HFF-Myc (cell line): ENCODE results near the gene GTPBP4.
"Not testable (repeated sequence)": the region's sequence is repeated elsewhere in the genome, so short reads cannot be mapped to it uniquely, and the experiment has no call there.

Experiments used
- DNase-seq: peaks from one replicate; pipeline ENCODE4 v3.0.0-alpha.2; 2011; ENCODE audit warnings: low read depth; ENCODE audit errors: extremely low read depth
- H3K4me3 ChIP-seq: replicated peaks from 2 replicates; pipeline ENCODE4 v1.5.1; 2011; ENCODE audit warnings: low read depth, mild to moderate bottlenecking, control low read depth, low read length
- CTCF ChIP-seq: IDR thresholded peaks from 2 replicates; pipeline ENCODE4 v1.5.1; 2012; ENCODE audit warnings: mild to moderate bottlenecking, low read depth, low read length, control low read depth; ENCODE audit errors: missing control alignments

The GTPBP4 gene

GRCh38 chr10:1009071-1009494, 20.8 kb downstream of the GTPBP4 start:
- DNase-seq = no peak
- no peak overlapping the region for H3K4me3 ChIP-seq

DNA sequence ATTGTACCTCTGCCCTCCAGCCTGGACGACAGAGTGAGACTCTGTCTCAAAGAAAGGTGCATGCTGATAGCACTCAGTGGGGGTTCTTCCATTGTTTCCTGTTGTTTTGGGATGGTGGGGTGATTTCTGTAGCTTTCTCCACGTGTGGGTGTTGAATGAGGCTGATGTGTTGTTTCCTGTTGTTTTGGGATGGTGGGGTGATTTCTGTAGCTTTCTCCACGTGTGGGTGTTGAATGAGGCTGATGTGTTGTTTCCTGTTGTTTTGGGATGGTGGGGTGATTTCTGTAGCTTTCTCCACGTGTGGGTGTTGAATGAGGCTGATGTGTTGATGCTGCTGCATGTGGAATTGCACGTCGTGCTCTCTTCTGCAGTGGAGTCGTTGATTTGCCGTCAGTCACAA, 21.7 kb downstream of the GTPBP4 start:
- DNase-seq, H3K4me3 ChIP-seq: not testable (repeated sequence)

More at GRCh38 chr10:1009071-1009494, 20.8 kb downstream of the GTPBP4 start:
- TF ChIP-seq CTCF = no peak

DNA sequence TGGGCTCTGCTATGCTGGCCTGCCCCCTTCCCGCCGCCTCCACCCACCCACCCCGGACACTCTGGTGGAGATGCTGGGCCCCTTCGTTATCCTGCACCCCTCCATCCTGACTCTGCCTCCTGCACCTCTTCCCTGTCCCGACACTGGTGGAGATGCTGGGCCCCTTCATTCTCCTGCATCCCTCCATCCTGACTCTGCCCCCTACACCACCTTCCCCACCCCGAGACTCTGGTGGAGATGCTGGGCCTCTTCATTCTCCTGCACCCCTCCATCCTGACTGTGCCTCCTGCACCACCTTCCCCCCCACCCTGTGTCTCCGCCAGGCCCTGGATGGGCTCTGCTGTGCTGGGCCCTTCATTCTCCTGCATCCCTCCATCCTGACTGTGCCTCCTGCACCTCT, 22.5 kb downstream of the GTPBP4 start:
- no peak for TF ChIP-seq CTCF
- no peak overlapping the region for H3K4me3 ChIP-seq
- no peak for DNase-seq

GRCh38 chr10:1011696-1012095, 23.5 kb downstream of the GTPBP4 start:
- no peak for DNase-seq
- H3K4me3 ChIP-seq = no peak overlapping the region
- TF ChIP-seq CTCF = no peak

DNA sequence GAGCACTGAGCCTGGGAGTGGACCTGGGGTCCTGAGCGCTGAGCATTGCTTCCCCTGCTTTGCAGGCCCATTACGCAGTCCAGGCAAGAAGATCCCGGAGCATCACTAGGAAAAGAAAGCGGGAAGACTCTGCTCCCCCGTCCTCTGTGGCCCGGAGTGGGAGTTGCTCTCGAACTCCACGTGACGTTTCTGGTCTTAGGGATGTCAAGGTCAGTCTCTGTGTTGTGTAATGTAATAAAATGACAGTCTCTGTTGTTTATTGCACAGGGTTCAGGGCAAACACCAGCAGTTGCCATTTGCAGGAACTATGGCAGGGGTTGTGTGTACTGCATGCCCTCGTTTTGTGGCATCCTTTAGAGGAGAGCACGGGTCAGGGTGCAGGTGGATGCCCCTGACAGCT, 27.5 kb downstream of the GTPBP4 start:
- DNase-seq = no peak
- no peak for TF ChIP-seq CTCF
- H3K4me3 ChIP-seq = no peak overlapping the region

- TF ChIP-seq CTCF = no peak
- H3K4me3 ChIP-seq = no peak overlapping the region
- DNase-seq = no peak
Observed at GRCh38 chr10:1019362-1019761, 31.1 kb downstream of the GTPBP4 start.

GRCh38 chr10:1020460-1020859, 32.2 kb downstream of the GTPBP4 start:
- TF ChIP-seq CTCF = no peak
- DNase-seq = no peak
- H3K4me3 ChIP-seq = no peak overlapping the region
